Smooth muscle cell (in vitro differentiated cells): ENCODE results near the gene RANBP3L. TPM values are rescaled to one million over a fixed set of nuclear protein-coding genes. Genes with fewer than 3 reads are reported as not detected.
A peak's percentile ranks its signal among the peaks of the same experiment; 100 is the strongest.

Source experiments
- DNase-seq: peaks from one replicate; lab custom pipeline; 2025; ENCODE audit not compliant: unreplicated experiment; lab: John Stamatoyannopoulos, UW
- H2AFZ ChIP-seq: fragments of 200-600 bp; sonication (generic); 2 replicates; pipeline ENCODE4 v1.6.0; 2016; ENCODE audit warnings: antibody characterized with exemption, low read depth, mild to moderate bottlenecking
- H3F3A ChIP-seq: fragments of 200-600 bp; sonication (generic); 2 replicates; pipeline ENCODE4 v1.6.0; 2017; ENCODE audit warnings: antibody characterized with exemption, low read depth
- H3K27ac ChIP-seq: fragments of 200-600 bp; sonication (generic); 2 replicates; pipeline ENCODE4 v1.5.1; 2016; ENCODE audit warnings: low read depth, mild to moderate bottlenecking
- H3K27me3 ChIP-seq: fragments of 200-600 bp; sonication (generic); 2 replicates; pipeline ENCODE4 v1.6.1; 2016; ENCODE audit warnings: low read depth, mild to moderate bottlenecking
- H3K36me3 ChIP-seq: fragments of 200-600 bp; sonication (generic); 2 replicates; pipeline ENCODE4 v1.5.1; 2016; ENCODE audit warnings: low read depth
- H3K4me1 ChIP-seq: fragments of 200-600 bp; sonication (generic); 2 replicates; pipeline ENCODE4 v1.5.1; 2016; ENCODE audit warnings: low read depth
- H3K4me2 ChIP-seq: fragments of 200-600 bp; sonication (generic); 2 replicates; pipeline ENCODE4 v1.6.0; 2016; ENCODE audit warnings: mild to moderate bottlenecking
- H3K4me3 ChIP-seq: fragments of 200-600 bp; sonication (generic); 2 replicates; pipeline ENCODE4 v1.5.1; 2016; ENCODE audit warnings: mild to moderate bottlenecking
- H3K79me2 ChIP-seq: fragments of 200-600 bp; sonication (generic); 2 replicates; pipeline ENCODE4 v1.6.0; 2016; ENCODE audit warnings: low read depth, mild to moderate bottlenecking
- H3K9ac ChIP-seq: fragments of 200-600 bp; sonication (generic); 2 replicates; pipeline ENCODE4 v1.6.0; 2016; ENCODE audit warnings: low read depth
- H3K9me3 ChIP-seq: fragments of 200-600 bp; sonication (generic); replicated peaks from 2 replicates; pipeline ENCODE4 v1.5.1; 2016; ENCODE audit warnings: low read depth
- H4K20me1 ChIP-seq: fragments of 200-600 bp; sonication (generic); 2 replicates; pipeline ENCODE4 v1.6.0; 2016; ENCODE audit warnings: low read depth
- CTCF ChIP-seq: fragments of 200-600 bp; sonication (generic); IDR thresholded peaks from 2 replicates; pipeline ENCODE4 v1.5.1; 2017; ENCODE audit warnings: borderline replicate concordance, mild to moderate bottlenecking, antibody characterized with exemption; ENCODE audit not compliant: insufficient read depth, poor library complexity, severe bottlenecking
- WGBS: methylation state at CpG from one replicate; pipeline ENCODE4 v1.1.7; 2016; ENCODE audit warnings: low lambda C conversion rate; 5-methylcytosine and 5-hydroxymethylcytosine counted together
- polyA plus RNA-seq: library from polyadenylated mRNA; unstranded; fragments of >200 nt; fragmentation: Nextera tagmentation; extraction: Ambion mirVana; gene quantifications from 2 replicates; pipeline ENCODE4 v1.2.1, GENCODE V29; 2016
- total RNA-seq: library from RNA; depleted of rRNA; stranded (reverse); fragments of >200 nt; gene quantifications from 2 replicates; pipeline ENCODE4 v1.2.3, GENCODE V29; 2014

RANBP3L gene
- total and polyA plus RNA-seq, 2 experiments from 2014 or later: 0.38 to 0.40 TPM

DNA sequence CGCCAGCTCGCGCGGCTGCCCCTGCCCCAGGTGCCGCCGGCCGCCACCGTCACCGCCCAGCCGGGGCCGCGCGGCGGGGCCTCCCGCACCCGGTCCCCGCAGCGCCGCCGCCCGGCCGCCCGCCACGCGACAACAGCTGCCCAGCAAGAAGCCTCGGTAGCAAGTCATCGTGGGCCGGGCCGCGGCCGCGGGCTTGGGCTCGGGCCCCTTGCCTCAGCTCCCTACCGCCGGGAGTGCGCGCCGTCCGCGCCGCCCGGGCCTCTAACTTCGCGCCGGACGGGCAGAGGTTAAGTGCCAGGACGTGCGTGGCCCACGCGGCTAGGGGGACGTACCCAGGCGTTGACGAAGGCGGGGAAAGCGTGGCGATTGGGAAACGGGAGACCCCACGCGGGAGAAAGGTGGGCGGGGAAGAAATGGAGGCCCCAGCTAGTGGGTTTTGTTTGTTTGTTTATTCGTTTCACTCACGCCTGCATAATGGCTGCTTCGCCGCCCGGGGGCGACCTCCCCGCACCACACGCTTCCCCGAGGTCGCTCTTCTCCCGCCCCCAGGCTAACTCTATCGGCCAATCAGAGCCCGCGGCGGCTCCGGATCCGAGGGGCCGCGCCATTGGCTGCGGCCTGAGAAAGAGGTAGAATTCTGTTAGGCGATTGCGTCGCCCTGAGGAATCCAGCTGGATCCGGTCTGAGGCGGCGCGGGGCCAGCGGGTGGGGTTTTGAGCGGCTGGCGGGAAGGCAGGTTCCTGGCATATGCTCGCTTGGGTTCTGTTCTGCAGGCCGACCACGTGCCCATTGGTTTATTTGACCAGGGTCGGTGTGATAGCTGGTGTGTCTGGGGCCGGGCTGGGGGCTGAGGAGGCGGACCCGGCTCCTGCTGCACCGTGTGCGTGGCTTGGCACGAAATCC is 59.8 kb downstream of the RANBP3L start, which contains the start of gene NADK2:
Gene NADK2 (minus strand): TSS at position 295 of the 903 bp plus-strand sequence. CDS start 127 bp downstream, at position 168.
- H3K4me1 ChIP-seq: peaks cover 11% of the 10 kb centered on the region
- H3F3A ChIP-seq: peaks cover 8% of the 10 kb centered on the region
- 2% methylated on average over 86 of the region's 100 CpGs for WGBS
- H3K27me3 ChIP-seq: no peaks in the 10 kb centered on the region
- H3K36me3 ChIP-seq: no peaks in the 10 kb centered on the region
- peak; percentile 98 for DNase-seq
- peak; percentile 58 for TF ChIP-seq CTCF
- H3K9me3 ChIP-seq: no peaks in the 10 kb centered on the region
- peak within 1 kb of the TSS; percentile 92 for H2AFZ ChIP-seq
- peak within 1 kb of the TSS; percentile 87 for H3K4me2 ChIP-seq
- peak within 1 kb of the TSS; percentile 83 for H3K9ac ChIP-seq
- peaks cover 6% of the 10 kb centered on the region for H4K20me1 ChIP-seq
- H3K79me2 ChIP-seq: peaks cover 38% of the 10 kb centered on the region
- peak within 1 kb of the TSS; percentile 75 for H3K4me3 ChIP-seq
- H3K27ac ChIP-seq: peak within 1 kb of the TSS; percentile 78

GRCh38 chr5:36240779-36241630 is 60.7 kb downstream of the RANBP3L start:
- Histone ChIP-seq H3K4me3 (peak overlapping the region; percentile 75), H3K4me1 (peaks cover 11% of the 10 kb centered on the region), H3K9me3 (no peaks in the 10 kb centered on the region), H3K79me2 (peaks cover 47% of the 10 kb centered on the region), H3K4me2 (peak overlapping the region; percentile 87), H3K27me3 (no peaks in the 10 kb centered on the region), H3K27ac (peak overlapping the region; percentile 78), H3F3A (peaks cover 8% of the 10 kb centered on the region), H2AFZ (peak overlapping the region; percentile 75), H3K9ac (peak overlapping the region; percentile 83), H3K36me3 (no peaks in the 10 kb centered on the region), H4K20me1 (peaks cover 6% of the 10 kb centered on the region)
- TF ChIP-seq CTCF: no peak
- DNase-seq: peak; percentile 74
- under 1% methylated on average over 57 of the region's 61 CpGs for WGBS

- H3F3A ChIP-seq: peaks cover 8% of the 10 kb centered on the region
- no peaks in the 10 kb centered on the region for H3K36me3 ChIP-seq
- peak overlapping the region; percentile 75 for H3K4me3 ChIP-seq
- no peak overlapping the region for H3K27ac ChIP-seq
- H3K27me3 ChIP-seq: no peaks in the 10 kb centered on the region
- H3K4me2 ChIP-seq: peak overlapping the region; percentile 87
- H3K9me3 ChIP-seq: no peaks in the 10 kb centered on the region
- WGBS: 69% methylated on average over 4 of the region's 4 CpGs
- H2AFZ ChIP-seq: no peak overlapping the region
- H3K79me2 ChIP-seq: peaks cover 60% of the 10 kb centered on the region
- H3K9ac ChIP-seq: no peak overlapping the region
- no peak for TF ChIP-seq CTCF
- peaks cover 16% of the 10 kb centered on the region for H3K4me1 ChIP-seq
- no peak for DNase-seq
- peaks cover 12% of the 10 kb centered on the region for H4K20me1 ChIP-seq
Measured at GRCh38 chr5:36239370-36240293, 62.1 kb downstream of the RANBP3L start.
